Karpas-422 (cell line): Measurements from ENCODE around the gene CD207. TPM values are rescaled to one million over a fixed set of nuclear protein-coding genes. Genes with fewer than 3 reads are reported as not detected.

Experiments
- small RNA-seq: library from RNA; depleted of rRNA; stranded (forward); fragments of <200 nt; gene quantifications from one replicate; pipeline ENCODE3, GENCODE V24; 2014
- total RNA-seq: library from RNA; depleted of rRNA; stranded (reverse); fragments of >200 nt; shearing (Covaris generic); gene quantifications from 2 replicates; pipeline ENCODE4 v1.2.3, GENCODE V29; 2014; ENCODE audit warnings: low replicate concordance; rRNA removed

Gene CD207
- total RNA-seq, 1 experiment from 2014 or later: not detected

Small RNAs within 50 kb of the gene (small RNA-seq; reads per million reads assigned to genes)
- gene HMGN2P21: not detected

Other genes starting within 250 kb of the CD207 start
- gene ADD2, start 67.6 kb downstream of the CD207 start, total RNA-seq: not detected in 2 replicates
- not detected in 2 replicates for gene FIGLA, start 45.2 kb downstream of the CD207 start, total RNA-seq
- not detected in 2 replicates for gene CLEC4F, start 15.2 kb downstream of the CD207 start, total RNA-seq
- gene VAX2, start 64.8 kb upstream of the CD207 start, total RNA-seq: not detected in 2 replicates
- gene ATP6V1B1, start 100.1 kb upstream of the CD207 start, total RNA-seq: not detected in 2 replicates
- gene ANKRD53, start 142.8 kb upstream of the CD207 start, total RNA-seq: 0.14 TPM in 1 of 2 replicates, not detected in the other
- 62.8 and 69.2 TPM in 2 replicates for gene TEX261, start 159.1 kb upstream of the CD207 start, total RNA-seq
- 38.2 and 57.3 TPM in 2 replicates for gene NAGK, start 232.8 kb upstream of the CD207 start, total RNA-seq